Amygdala (tissue), 56 donors: ENCODE results near the gene PARD6B.
A peak's percentile ranks its signal among the peaks of the same experiment; 100 is the strongest.
"Not testable (repeated sequence)": the region's sequence is repeated elsewhere in the genome, so short reads cannot be mapped to it uniquely, and the experiment has no call there.

Experiments
- DNase-seq, 56 donors: peaks; one replicate each; lab custom pipeline; 2025; lab: John Stamatoyannopoulos, UW

PARD6B gene

GRCh38 chr20:50766955-50767809 lies 35.8 kb downstream of the PARD6B start:
- not testable (repeated sequence) for DNase-seq

GRCh38 chr20:50768991-50769390 lies 37.6 kb downstream of the PARD6B start:
- DNase-seq = not testable (repeated sequence)

DNA sequence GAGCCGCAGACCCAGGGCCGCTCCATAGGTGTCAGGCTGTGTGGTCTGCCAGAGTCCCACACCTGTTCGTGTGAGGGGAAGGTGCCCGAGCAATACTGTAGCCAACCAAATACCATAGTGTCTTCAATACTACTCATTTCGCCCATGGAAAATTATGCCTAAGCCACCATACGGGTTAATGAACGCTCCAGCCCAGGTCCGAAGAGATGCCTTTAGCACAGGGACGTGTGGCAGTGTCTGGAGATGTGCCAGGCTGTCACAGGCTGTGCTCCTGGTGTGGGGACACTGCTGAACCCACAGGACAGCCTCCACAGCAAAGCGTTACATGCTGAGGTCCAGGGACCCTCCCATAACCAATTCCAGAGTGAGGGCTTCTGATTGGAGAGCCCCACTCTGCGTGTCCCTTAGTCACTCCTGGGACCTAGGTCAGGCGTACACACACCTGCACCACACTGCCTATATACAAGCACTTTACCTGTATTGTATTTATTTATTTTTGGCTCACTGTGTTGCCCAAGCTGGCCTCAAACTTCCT lies 38.2 kb downstream of the PARD6B start:
- DNase-seq = not testable (repeated sequence)

GRCh38 chr20:50771419-50772080 lies 40.2 kb downstream of the PARD6B start:
- not testable (repeated sequence) for DNase-seq

DNA sequence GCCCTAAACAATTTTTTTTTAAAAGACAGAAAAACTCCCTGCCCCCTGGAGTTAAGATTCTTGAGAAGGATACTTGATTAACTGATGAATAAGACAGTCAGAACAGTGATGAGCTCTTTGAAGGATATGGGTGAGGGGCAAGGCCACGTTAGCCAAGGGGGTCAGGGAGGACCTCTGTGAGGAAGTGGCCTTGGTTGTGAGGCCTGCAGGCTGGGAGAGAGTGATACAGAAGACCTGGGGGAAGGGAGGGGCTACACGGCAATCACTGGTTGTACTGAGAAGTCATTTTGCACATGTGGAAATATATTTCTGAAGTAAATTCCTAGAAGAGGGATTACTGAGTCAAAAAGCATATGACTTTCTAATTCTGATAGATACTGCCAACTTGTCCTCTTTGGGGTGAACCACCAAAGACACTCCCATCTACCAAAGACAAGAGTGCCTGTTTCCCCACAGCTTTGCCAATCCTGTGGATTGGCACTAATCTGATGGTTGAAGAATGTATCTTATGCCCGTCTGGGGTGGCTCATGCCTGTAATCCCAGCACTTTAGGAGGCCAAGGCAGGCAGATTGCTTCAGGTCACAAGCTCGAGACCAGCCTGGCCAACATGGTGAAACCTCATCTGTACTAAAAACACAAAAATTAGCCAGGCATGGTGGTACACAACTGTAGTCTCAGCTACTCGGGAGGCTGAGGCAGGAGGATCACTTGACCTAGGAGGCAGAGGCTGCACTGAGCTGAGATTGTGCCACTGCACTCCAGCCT lies 41.2 kb downstream of the PARD6B start:
- no peak for DNase-seq

DNA sequence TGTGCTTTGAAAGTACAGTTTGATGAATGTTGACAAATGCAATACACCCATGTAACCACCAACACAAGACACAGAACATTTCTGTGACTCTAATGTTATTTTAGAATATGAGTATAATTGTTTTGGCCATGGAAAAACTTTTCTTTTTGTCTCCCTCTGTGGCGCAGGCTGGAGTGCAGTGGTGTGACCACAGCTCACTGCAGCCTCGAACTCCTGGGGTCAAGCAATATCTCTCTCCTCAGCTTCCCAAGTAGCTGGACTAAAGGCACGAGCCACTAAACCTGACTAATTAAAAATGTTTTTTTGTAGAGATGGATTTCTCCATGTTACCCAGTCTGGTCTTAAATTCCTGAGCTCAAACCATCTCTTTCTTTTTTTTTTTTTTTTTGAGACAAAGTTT lies 43.1 kb downstream of the PARD6B start:
- no peak for DNase-seq

DNA sequence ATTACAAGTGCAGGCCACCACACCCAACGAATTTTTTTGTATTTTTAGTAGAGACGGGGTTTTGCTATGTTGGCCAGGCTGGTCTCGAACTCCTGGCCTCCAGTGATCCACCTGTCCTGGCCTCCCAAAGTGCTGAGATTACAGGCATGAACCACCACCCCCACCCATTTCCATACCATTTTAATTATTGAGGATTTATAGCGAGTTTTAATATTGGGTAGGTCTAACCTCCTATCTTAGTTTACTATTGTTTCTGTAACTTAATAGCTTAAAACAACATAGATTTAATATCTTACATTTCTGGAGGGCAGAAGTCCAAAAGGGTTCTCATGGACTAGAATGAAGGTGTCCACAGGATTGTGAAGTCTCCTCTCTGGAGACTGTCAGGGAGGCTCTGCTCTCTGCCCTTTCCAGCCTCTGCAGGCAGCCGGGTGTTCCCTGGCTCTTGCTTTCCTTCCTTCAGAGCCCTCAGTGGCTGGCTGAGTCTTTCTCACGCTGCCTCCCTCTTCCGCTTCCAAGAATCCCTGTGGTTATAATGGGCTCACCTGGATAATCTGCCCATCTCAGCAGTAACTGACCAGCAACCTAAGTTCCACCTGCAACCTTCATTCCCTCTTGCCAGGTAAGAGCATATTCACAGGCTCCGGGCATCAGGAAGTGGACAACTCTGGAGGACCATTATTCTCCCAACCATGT lies 44.9 kb downstream of the PARD6B start:
- DNase-seq = no peak

DNA sequence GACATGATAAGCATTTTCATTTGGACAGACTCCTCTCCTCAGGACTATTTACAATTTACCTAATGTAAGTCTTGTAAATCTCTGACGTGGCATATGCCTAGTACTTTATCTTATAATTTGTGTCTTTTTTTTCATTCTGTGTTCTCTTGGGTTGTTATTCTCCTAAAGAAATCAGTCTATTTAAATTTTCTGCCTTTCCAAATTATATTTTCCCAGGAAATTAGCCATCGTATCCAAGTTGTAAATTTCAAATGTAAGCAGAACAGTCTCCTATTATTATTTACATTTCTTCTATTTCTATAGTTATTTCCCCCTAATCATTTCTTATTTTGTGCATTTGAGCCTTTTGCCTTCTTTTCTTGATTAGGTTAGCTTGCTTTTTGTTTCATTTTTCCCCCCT lies 46.0 kb downstream of the PARD6B start:
- DNase-seq = no peak

DNA sequence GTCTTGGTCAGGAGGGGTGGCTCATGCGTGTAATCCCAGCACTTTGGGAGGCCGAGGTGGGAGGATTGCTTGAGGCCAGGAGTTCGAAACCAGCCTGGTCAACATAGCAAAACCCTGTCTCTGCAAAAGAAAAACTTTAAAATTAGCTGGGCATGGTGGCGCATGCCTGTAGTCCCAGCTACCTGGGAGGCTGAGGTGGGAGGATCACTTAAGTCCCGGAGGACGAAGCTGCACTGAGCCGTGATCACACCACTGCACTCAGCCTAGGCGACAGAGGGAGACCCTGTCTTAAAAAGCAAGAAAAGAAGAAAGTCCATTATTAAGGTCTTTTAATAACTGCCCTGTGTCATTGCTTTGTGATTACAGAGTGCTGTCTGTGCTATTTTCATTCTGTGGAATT lies 47.6 kb downstream of the PARD6B start:
- not testable (repeated sequence) for DNase-seq

DNA sequence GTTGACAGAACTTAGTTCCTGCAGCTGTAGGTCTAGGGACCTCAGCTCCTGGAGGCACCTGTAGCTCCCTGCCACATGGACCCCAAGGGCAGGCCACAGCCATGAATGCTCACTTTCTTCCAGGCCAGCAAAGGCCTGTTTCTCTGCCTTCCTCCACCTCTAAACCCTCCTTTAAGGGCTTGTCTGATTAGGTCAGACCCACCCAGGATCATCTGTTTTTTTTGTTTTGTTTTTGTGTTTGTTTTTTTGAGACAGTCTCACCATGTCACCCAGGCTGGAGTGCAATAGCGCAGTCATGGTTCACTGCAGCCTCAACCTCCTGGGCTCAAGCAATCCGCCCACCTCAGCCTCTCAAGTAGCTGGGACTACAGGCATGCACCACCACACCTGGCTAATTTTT lies 52.0 kb downstream of the PARD6B start:
- DNase-seq = no peak

DNA sequence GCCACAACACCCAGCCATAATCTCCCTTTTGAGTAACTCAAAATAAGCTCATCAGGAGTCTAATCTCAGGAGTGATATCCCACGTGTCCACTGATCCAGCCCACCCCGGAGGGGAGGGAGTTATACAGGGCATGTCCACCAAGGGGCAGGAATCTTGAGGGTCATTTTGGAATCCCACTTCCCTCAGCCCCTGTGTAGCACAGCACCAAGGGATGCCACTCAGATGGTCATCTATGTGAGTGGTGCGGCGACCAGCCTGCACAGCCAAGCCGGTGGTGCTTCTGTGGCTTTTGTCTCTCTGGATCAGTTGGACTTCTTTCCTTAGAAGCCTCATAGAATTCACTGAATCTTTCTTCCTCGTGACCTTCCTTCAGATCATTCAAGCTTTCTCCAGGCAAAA lies 52.5 kb downstream of the PARD6B start:
- no peak for DNase-seq

GRCh38 chr20:50784464-50784863 lies 53.1 kb downstream of the PARD6B start:
- DNase-seq = no peak

GRCh38 chr20:50786703-50787102 lies 55.3 kb downstream of the PARD6B start:
- no peak for DNase-seq

GRCh38 chr20:50787181-50787580 lies 55.8 kb downstream of the PARD6B start:
- no peak for DNase-seq

DNA sequence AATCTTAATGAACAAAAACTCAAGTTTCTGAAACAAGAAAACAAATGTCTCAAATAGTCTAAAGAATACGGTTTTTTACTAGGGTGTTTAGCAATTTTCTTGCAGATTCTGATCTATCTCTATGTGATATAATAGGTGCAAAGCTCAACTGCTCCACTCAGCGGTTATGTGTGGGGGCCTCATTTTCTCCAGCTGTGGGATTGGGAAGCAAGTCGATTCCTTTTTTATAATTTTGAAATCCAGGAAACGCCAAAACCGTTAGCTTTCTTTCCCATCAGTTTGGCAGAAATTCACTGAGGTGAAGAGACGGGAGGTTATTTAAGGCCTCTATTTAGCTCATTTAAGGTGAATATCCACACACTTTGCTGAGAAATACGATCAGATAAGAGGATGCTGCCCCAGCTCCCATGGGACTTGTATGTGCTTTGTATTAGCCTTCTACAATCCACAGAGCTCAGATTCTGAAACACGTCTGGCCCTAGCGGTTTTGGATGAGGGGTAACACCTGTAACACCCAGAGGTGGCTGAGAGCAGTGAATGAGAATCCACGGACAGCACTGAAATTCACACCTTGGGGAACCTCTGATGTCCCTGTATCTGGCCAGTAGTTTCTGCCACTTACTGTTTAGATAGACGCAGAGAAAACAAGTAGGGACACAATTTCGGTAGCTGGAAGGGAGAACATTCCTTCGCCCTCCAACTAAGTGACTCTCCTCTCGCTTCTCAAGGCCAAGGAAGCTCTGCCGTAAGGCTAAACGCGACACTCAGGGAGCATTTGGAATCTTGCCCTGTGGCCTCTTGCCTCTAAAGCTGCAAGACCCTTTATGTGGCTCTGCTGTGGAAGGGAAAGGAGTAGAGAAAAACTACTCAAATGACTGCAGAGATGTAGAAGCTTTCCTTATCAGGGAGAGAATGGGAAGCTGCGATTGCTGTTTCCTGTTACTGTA lies 56.9 kb downstream of the PARD6B start:
- peak in 11 of 56 donors; percentile 2 to 30 (median 19) for DNase-seq

DNA sequence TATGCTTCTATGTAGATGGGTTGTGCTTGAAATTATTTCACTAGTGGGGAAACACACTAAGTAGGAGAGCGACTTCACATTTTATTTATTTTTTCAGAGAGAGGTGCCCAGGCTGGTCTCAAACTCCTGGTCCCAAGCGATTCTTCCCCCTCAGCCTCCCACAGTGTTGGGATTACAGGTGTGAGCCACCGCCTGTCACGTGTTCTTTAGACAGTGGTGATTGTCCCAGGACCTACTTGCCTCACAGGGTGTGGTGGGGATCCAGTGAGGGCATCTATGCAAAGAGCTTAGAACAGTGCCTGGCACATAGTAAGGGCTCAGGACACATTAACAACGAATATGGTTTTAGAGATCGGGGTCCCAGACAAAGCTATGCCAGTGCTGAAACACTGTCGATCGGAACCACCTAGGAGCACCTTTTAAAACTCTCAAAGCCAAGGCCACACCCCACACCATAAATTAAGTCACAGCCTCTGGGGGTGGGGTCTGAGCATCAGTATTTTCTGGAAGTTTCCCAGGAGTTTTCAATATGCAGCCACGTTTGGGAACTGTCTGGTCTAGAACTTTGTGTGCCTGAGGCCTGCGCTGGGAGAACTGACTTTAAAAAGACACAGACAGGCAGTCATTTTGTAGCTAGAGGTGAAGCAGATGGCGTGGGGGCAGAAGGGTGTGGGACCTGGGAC lies 58.7 kb downstream of the PARD6B start:
- no peak for DNase-seq

DNA sequence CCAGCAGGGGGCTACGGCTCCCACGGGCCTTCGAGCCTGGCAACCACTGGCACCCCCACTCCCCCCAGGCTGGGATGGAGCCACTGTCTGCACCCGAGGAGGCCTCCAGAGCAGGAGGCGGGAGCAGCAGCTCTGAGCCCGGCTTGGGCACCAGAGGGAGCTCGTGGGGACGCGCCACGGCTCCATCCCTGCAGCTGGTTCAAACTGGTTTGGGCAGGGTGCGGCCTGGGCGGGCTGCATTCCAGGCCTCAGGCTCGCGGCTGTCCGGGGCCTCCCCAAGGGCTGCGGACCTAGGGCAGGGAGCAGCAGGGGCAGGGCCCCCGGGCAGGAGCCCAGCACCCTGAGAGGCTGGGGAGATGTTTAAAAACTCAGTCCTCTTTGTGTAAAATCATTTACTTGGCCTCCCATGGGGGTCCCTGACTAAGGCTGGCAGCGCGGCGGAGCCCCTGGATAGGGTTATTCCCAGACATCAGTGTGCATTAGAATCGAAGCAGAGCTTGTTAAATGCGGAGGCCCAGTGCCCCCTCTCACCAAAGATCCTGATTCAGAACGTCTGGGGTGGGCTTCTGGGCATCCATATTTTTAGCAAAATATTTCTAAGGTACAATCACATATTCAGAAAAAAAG lies 59.4 kb downstream of the PARD6B start:
- peak in 55 of 56 donors; percentile 12 to 87 (median 70) for DNase-seq
